Keratinocyte (primary cell): ENCODE results near the gene NCKAP5. TPM values are rescaled to one million over a fixed set of nuclear protein-coding genes. Genes with fewer than 3 reads are reported as not detected.

ENCODE experiments used
- DNase-seq: peaks from one replicate; pipeline ENCODE4 v3.0.0-alpha.2; 2011; ENCODE audit warnings: low read depth, missing footprints, low spot score
- FAIRE-seq: peaks from 2 replicates; lab custom pipeline; 2011; peaks lifted over from hg19 to GRCh38; lab: Jason Lieb, UNC
- H2AFZ ChIP-seq: 2 replicates; pipeline ENCODE4 v1.6.0; 2012; ENCODE audit warnings: low read length, control low read depth, inconsistent platforms; ENCODE audit not compliant: control insufficient read depth
- H3K27ac ChIP-seq: 2 replicates; pipeline ENCODE4 v1.5.1; 2011; ENCODE audit warnings: low read length; ENCODE audit not compliant: control insufficient read depth, insufficient read depth
- H3K27me3 ChIP-seq: 3 replicates; pipeline ENCODE4 v1.6.0; 2011; ENCODE audit warnings: low read length; ENCODE audit not compliant: control insufficient read depth, insufficient read depth; ENCODE audit errors: extremely low read depth
- H3K36me3 ChIP-seq, 2 experiments: 2 replicates in 1 of 2; 3 replicates in 1 of 2; pipeline ENCODE4 v1.5.1; 2011; ENCODE audit warnings: low read length in 2 of 2, mild to moderate bottlenecking in 1 of 2; ENCODE audit not compliant: control insufficient read depth in 2 of 2, insufficient read depth in 2 of 2; ENCODE audit errors: extremely low read depth in 1 of 2
- H3K4me1 ChIP-seq: 3 replicates; pipeline ENCODE4 v1.5.1; 2011; ENCODE audit warnings: low read length; ENCODE audit not compliant: control insufficient read depth, insufficient read depth; ENCODE audit errors: extremely low read depth
- H3K4me2 ChIP-seq: 3 replicates; pipeline ENCODE4 v1.6.0; 2011; ENCODE audit warnings: low read depth, low read length; ENCODE audit not compliant: control insufficient read depth, insufficient read depth; ENCODE audit errors: extremely low read depth
- H3K4me3 ChIP-seq, 3 experiments: fragments of 200-600 bp in 1 of 3; sonication (generic) in 1 of 3; 2 replicates in 2 of 3; 3 replicates in 1 of 3; pipeline ENCODE4 v1.5.1; 2011 to 2016; ENCODE audit warnings: low read length in 3 of 3, mild to moderate bottlenecking in 3 of 3, control low read depth in 2 of 3, inconsistent platforms in 1 of 3, low read depth in 1 of 3, mixed read lengths in 1 of 3, mixed run types in 1 of 3, moderate library complexity in 1 of 3; ENCODE audit not compliant: control insufficient read depth in 2 of 3, insufficient read depth in 2 of 3; ENCODE audit errors: extremely low read depth in 1 of 3
- H3K79me2 ChIP-seq: 2 replicates; pipeline ENCODE4 v1.6.0; 2012; ENCODE audit warnings: low read length; ENCODE audit not compliant: control insufficient read depth, insufficient read depth
- H3K9ac ChIP-seq: 3 replicates; pipeline ENCODE4 v1.6.0; 2011; ENCODE audit warnings: low read length; ENCODE audit not compliant: control insufficient read depth, insufficient read depth; ENCODE audit errors: extremely low read depth
- H3K9me1 ChIP-seq: 3 replicates; pipeline ENCODE4 v1.6.0; 2011; ENCODE audit warnings: low read length; ENCODE audit not compliant: control insufficient read depth, insufficient read depth; ENCODE audit errors: extremely low read depth
- H3K9me3 ChIP-seq: 2 replicates; pipeline ENCODE4 v1.5.1; 2012; ENCODE audit warnings: low read depth, low read length; ENCODE audit not compliant: control insufficient read depth
- H4K20me1 ChIP-seq: 3 replicates; pipeline ENCODE4 v1.6.0; 2011; ENCODE audit warnings: low read length; ENCODE audit not compliant: control insufficient read depth, insufficient read depth; ENCODE audit errors: extremely low read depth
- EZH2 ChIP-seq: IDR thresholded peaks from one replicate; pipeline ENCODE4 v1.6.1; 2012; ENCODE audit warnings: inconsistent platforms, mild to moderate bottlenecking, low read length, moderate library complexity
- dilution Hi-C: fragments of 300-500 bp; cut with MboI; formaldehyde crosslinking; loops from one replicate; pipeline ENCODE4 v1.7.0; 2020; ENCODE audit warnings: low sequenced_read_pairs; ENCODE audit not compliant: extremely low pct_ligation_motif_present
- polyA plus RNA-seq, 5 experiments: library from polyadenylated mRNA; depleted of rRNA in 3 of 5; stranded (reverse) in 3 of 5; stranded (forward) in 1 of 5; unstranded in 1 of 5; fragments of >200 nt; gene quantifications; 1 replicate in 1 of 5; 2 replicates in 3 of 5; 3 replicates in 1 of 5; pipeline versions ENCODE4 v1.2.1 to v1.2.3, GENCODE V29; 2011 to 2012; ENCODE audit warnings: missing spikeins in 2 of 5, low read depth in 1 of 5, low replicate concordance in 1 of 5
- TF ChIP-seq, protein P1 (sequence below), 3 experiments: IDR thresholded peaks in 1 of 3; conservative IDR thresholded peaks in 1 of 3; optimal IDR thresholded peaks in 1 of 3; 2 replicates in 2 of 3; 3 replicates in 1 of 3; pipeline versions ENCODE3 to v1.5.1; 2011; ENCODE audit warnings: low read length in 3 of 3, mild to moderate bottlenecking in 3 of 3, moderate library complexity in 2 of 3, control low read depth in 1 of 3, inconsistent platforms in 1 of 3; ENCODE audit not compliant: insufficient read depth in 2 of 3; ENCODE audit errors: extremely low read depth in 1 of 3

The NCKAP5 gene
- polyA plus RNA-seq, 1 donor (not counting 4 experiments of a cell fraction or from before 2014, with no cell fraction given) = 3.6 TPM

DNA sequence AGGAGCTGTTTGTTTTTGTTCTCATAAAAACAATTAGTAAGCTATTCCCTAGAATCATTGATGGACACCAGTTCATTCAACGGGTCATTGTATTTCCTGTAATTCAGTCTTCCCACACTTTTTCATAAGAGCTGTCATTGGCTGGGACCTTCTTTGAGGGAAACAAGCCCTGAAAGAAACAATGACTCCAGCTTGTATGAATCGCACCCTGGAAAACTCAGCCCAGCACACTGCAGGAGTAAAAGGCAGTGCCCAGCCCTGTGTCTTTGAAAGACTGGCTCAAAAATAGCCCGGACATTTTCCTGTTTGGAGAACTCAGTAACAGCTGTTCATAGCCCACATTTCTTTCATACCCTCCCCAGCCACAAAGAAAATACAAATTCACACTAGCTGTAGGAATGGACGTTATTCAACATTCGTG lies 81.5 kb downstream of the NCKAP5 start:
- H4K20me1 ChIP-seq = no peaks in the 10 kb centered on the region
- no peak overlapping the region for H3K4me2 ChIP-seq
- no peak overlapping the region for H2AFZ ChIP-seq
- H3K4me3 ChIP-seq = no peak overlapping the region
- no peak overlapping the region for H3K9ac ChIP-seq
- no peaks in the 10 kb centered on the region for H3K79me2 ChIP-seq
- H3K36me3 ChIP-seq = peaks cover 0 to 3% of the 10 kb centered on the region in 2 experiments
- no peak overlapping the region for H3K27ac ChIP-seq
- dilution Hi-C loops = no loop called here
- DNase-seq = no peak
- no peak for FAIRE-seq
- no peaks in the 10 kb centered on the region for H3K27me3 ChIP-seq
- H3K9me1 ChIP-seq = no peaks in the 10 kb centered on the region
- H3K9me3 ChIP-seq = no peaks in the 10 kb centered on the region
- TF ChIP-seq, protein P1, sequence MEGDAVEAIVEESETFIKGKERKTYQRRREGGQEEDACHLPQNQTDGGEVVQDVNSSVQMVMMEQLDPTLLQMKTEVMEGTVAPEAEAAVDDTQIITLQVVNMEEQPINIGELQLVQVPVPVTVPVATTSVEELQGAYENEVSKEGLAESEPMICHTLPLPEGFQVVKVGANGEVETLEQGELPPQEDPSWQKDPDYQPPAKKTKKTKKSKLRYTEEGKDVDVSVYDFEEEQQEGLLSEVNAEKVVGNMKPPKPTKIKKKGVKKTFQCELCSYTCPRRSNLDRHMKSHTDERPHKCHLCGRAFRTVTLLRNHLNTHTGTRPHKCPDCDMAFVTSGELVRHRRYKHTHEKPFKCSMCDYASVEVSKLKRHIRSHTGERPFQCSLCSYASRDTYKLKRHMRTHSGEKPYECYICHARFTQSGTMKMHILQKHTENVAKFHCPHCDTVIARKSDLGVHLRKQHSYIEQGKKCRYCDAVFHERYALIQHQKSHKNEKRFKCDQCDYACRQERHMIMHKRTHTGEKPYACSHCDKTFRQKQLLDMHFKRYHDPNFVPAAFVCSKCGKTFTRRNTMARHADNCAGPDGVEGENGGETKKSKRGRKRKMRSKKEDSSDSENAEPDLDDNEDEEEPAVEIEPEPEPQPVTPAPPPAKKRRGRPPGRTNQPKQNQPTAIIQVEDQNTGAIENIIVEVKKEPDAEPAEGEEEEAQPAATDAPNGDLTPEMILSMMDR (optimal IDR thresholded peaks at IDR 0.05 in 1 of 3, IDR thresholded peaks at IDR 0.05 in 1 of 3, conservative IDR thresholded peaks at IDR 0.05 in 1 of 3; ENCODE audit: extremely low read depth in 1 of 3, insufficient read depth in 2 of 3, low read length in 3 of 3) = no peak
- TF ChIP-seq EZH2 = no peak
- no peaks in the 10 kb centered on the region for H3K4me1 ChIP-seq

DNA sequence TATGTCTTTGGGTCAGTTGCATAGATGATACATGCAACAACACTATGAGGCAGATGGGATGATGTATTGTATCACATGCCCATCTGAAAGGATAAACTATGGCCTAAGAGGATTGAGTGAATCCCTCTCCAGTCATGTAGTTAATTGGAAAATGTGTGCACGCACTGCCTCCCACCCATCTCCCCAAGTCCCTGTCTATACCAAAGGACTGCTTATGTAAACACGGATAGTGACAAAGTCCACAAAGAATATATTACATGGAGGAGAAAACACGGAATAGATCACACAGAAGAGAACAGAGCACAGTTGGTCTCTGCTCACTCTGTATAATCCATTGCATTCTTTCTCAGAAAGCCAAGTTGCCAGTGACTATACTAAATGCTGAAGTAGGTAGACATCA lies 82.4 kb downstream of the NCKAP5 start:
- dilution Hi-C loops = no loop called here
- Histone ChIP-seq H3K27ac (no peak overlapping the region), H3K27me3 (no peaks in the 10 kb centered on the region), H3K9me3 (no peaks in the 10 kb centered on the region), H3K4me2 (no peak overlapping the region), H3K4me1 (peaks cover 6% of the 10 kb centered on the region), H4K20me1 (no peaks in the 10 kb centered on the region), H2AFZ (no peak overlapping the region), H3K9ac (no peak overlapping the region), H3K36me3 (peaks cover 0 to 3% of the 10 kb centered on the region in 2 experiments), H3K9me1 (no peaks in the 10 kb centered on the region), H3K79me2 (no peaks in the 10 kb centered on the region), H3K4me3 (no peak overlapping the region)
- FAIRE-seq (no peak), DNase-seq (no peak)
- TF ChIP-seq EZH2 = no peak
- TF ChIP-seq, protein P1 (optimal IDR thresholded peaks at IDR 0.05 in 1 of 3, IDR thresholded peaks at IDR 0.05 in 1 of 3, conservative IDR thresholded peaks at IDR 0.05 in 1 of 3; ENCODE audit: extremely low read depth in 1 of 3, insufficient read depth in 2 of 3, low read length in 3 of 3) = no peak
